ENCODE data around the gene MFF. TPM values are rescaled to one million over a fixed set of nuclear protein-coding genes. Genes with fewer than 3 reads are reported as not detected.
"Not testable (repeated sequence)": the region's sequence is repeated elsewhere in the genome, so short reads cannot be mapped to it uniquely, and the experiment has no call there.

The MFF gene
- total RNA-seq, 6 experiments from 2014 or later, result 29.3 to 70.2 (median 34.6) TPM

DNA sequence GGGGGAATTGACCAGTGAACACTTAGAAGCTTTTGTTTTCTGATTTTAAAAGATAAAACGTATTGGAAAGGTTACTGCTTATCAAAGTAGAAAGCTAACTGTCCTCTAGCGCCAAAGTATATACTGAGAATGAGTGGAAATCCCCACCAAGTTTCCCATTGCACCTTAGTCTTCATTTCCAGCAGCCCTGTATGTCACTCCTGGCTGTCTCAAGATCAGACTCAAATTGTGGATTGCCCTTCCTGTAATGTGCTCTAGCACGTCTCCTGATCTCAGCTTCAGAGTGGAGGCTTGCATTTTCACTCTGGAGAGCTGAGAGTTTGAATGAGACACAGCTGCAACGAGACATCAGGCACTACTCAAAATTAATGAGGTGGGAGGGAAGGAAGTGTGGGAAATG lies 26.6 kb downstream of the MFF start:
- H3K27me3 ChIP-seq, result no peaks in the 10 kb centered on the region
- no peak for TF ChIP-seq POLR2A (IDR thresholded peaks at IDR 0.05)
- TF ChIP-seq, protein P1, sequence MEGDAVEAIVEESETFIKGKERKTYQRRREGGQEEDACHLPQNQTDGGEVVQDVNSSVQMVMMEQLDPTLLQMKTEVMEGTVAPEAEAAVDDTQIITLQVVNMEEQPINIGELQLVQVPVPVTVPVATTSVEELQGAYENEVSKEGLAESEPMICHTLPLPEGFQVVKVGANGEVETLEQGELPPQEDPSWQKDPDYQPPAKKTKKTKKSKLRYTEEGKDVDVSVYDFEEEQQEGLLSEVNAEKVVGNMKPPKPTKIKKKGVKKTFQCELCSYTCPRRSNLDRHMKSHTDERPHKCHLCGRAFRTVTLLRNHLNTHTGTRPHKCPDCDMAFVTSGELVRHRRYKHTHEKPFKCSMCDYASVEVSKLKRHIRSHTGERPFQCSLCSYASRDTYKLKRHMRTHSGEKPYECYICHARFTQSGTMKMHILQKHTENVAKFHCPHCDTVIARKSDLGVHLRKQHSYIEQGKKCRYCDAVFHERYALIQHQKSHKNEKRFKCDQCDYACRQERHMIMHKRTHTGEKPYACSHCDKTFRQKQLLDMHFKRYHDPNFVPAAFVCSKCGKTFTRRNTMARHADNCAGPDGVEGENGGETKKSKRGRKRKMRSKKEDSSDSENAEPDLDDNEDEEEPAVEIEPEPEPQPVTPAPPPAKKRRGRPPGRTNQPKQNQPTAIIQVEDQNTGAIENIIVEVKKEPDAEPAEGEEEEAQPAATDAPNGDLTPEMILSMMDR (IDR thresholded peaks at IDR 0.05), result no peak
- peaks cover 0 to 10% (median 7%) of the 10 kb centered on the region in 4 donors for H3K36me3 ChIP-seq
- intact Hi-C loops (cut with DNase I), result no loop called here
- DNase-seq (no peak), ATAC-seq (no peak)
- H3K9me3 ChIP-seq, result no peaks in the 10 kb centered on the region
- H3K27ac ChIP-seq, result no peak overlapping the region
- 68% methylated on average over 3 of the region's 4 CpGs for WGBS (ENCODE audit: insufficient coverage, low coverage, low lambda C conversion rate, missing lambda C conversion rate)
- H3K4me3 ChIP-seq, result no peak overlapping the region
- H3K4me1 ChIP-seq, result no peaks in the 10 kb centered on the region

- WGBS (ENCODE audit: insufficient coverage, low coverage, low lambda C conversion rate, missing lambda C conversion rate), result 84% methylated on average over 5 of the region's 5 CpGs
- Histone ChIP-seq H3K36me3 (peaks cover 0 to 32% (median 11%) of the 10 kb centered on the region in 4 donors), H3K9me3 (no peaks in the 10 kb centered on the region), H3K27ac (no peak overlapping the region), H3K4me3 (no peak overlapping the region), H3K27me3 (no peaks in the 10 kb centered on the region), H3K4me1 (no peaks in the 10 kb centered on the region)
- ATAC-seq (no peak), DNase-seq (no peak)
- TF ChIP-seq, protein P1 (IDR thresholded peaks at IDR 0.05), result no peak
- no peak for TF ChIP-seq POLR2A (IDR thresholded peaks at IDR 0.05)
- intact Hi-C loops (cut with DNase I), result no loop called here
These were observed 35.3 kb downstream of the MFF start for GRCh38 chr2:227360351-227360750.

- 84% methylated on average over 6 of the region's 6 CpGs for WGBS (ENCODE audit: insufficient coverage, low coverage, low lambda C conversion rate, missing lambda C conversion rate)
- TF ChIP-seq POLR2A (IDR thresholded peaks at IDR 0.05), result no peak
- TF ChIP-seq, protein P1 (IDR thresholded peaks at IDR 0.05), result peak in 3 of 4 donors; percentile 5 to 15 (median 15)
- Histone ChIP-seq H3K27me3 (no peaks in the 10 kb centered on the region), H3K36me3 (peaks cover 0 to 5% (median 0%) of the 10 kb centered on the region in 4 donors), H3K27ac (no peak overlapping the region), H3K9me3 (no peaks in the 10 kb centered on the region), H3K4me3 (no peak overlapping the region), H3K4me1 (no peaks in the 10 kb centered on the region)
- no peak for DNase-seq
- ATAC-seq, result no peak
- intact Hi-C loops (cut with DNase I), result no loop called here
These were observed 38.7 kb downstream of the MFF start for GRCh38 chr2:227363756-227364155.

GRCh38 chr2:227364585-227365263 lies 39.7 kb downstream of the MFF start:
- H3K4me1 ChIP-seq; H3K27ac ChIP-seq; intact Hi-C loops (cut with DNase I); H3K4me3 ChIP-seq; H3K36me3 ChIP-seq; H3K27me3 ChIP-seq; ATAC-seq; DNase-seq; H3K9me3 ChIP-seq: not testable (repeated sequence)
- 91% methylated on average over 10 of the region's 11 CpGs for WGBS (ENCODE audit: insufficient coverage, low coverage, low lambda C conversion rate, missing lambda C conversion rate)

DNA sequence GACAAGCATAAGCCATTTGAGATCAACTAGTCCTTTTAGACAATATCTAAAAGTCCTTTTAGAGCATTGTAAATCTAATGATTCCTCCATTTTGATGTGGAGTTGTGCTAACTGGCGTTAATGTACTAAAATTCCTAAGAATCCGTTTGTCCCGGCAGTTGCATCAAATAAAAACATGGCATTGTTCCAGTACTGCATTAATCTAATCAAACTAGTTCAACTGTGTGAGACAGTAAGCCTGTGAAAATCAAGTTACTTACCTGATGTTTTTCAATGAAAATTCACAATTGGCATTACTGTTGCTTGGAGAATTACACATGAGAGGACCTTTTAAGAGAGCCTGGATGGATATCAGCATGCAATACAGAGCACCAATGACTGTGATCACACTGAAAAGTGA lies 40.8 kb downstream of the MFF start:
- H3K27me3 ChIP-seq, result no peaks in the 10 kb centered on the region
- ATAC-seq, result no peak
- H3K36me3 ChIP-seq, result no peaks in the 10 kb centered on the region
- H3K27ac ChIP-seq, result no peak overlapping the region
- no peak for TF ChIP-seq POLR2A (IDR thresholded peaks at IDR 0.05)
- TF ChIP-seq, protein P1 (IDR thresholded peaks at IDR 0.05), result no peak
- H3K4me1 ChIP-seq, result no peaks in the 10 kb centered on the region
- no peaks in the 10 kb centered on the region for H3K9me3 ChIP-seq
- intact Hi-C loops (cut with DNase I), result no loop called here
- WGBS (ENCODE audit: insufficient coverage, low coverage, low lambda C conversion rate, missing lambda C conversion rate), result 44% methylated on average over 3 of the region's 3 CpGs
- DNase-seq, result no peak
- no peak overlapping the region for H3K4me3 ChIP-seq
